Muscle of arm (tissue), 12 donors: ENCODE data around the gene SCN3B. TPM values are rescaled to one million over a fixed set of nuclear protein-coding genes. Genes with fewer than 3 reads are reported as not detected.
"Not testable (repeated sequence)": the region's sequence is repeated elsewhere in the genome, so short reads cannot be mapped to it uniquely, and the experiment has no call there.

Experiments
- DNase-seq: peaks from one replicate; pipeline ENCODE4 v3.0.0-alpha.2; 2013
- polyA plus RNA-seq, 12 donors: library from polyadenylated mRNA; unstranded; fragments of 120-200 nt; gene quantifications; one replicate each; pipeline ENCODE4 v1.2.1, GENCODE V29; 2013; ENCODE audit not compliant: insufficient read length in 12 of 12

Gene SCN3B
- polyA plus RNA-seq, 12 donors, result 14.2 to 83.9 (median 42.0) TPM

DNA sequence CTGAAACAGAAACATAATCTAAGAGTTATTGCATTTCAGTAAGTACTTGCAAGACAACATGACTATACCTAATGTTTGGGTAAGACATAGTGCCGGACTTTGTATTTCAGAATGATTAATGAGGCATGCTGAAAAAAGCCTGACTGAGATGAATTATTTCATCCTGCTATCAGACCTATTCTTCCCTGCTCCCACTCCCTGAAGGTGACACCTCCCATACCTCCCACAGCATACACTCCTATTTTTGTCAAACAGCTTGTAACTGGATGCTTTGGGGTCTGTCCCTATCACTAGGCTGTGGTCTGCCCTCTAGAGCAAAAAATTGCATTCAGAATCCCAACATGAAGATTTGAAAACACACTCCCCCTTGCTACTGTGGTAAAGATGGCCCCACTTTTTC lies 10.9 kb upstream of the SCN3B start:
- no peak for DNase-seq

DNA sequence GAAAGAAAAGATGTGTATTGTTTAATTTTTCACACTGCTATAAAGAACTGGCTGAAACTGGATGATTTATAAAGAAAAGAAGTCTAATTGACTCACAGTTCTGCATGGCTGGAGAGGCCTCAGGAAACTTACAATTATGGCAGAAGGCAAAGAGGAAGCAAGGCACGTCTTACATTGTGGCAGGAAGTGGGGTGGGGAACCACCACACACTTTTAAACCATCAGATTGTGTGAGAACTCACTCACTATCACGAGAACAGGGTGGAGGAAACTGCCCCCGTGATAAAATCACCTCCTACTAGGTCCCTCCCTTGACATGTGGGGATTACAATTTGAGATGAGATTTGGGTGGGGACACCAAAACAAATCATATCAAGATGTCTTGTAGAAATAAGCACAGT lies 5.5 kb upstream of the SCN3B start:
- DNase-seq, result not testable (repeated sequence)

DNA sequence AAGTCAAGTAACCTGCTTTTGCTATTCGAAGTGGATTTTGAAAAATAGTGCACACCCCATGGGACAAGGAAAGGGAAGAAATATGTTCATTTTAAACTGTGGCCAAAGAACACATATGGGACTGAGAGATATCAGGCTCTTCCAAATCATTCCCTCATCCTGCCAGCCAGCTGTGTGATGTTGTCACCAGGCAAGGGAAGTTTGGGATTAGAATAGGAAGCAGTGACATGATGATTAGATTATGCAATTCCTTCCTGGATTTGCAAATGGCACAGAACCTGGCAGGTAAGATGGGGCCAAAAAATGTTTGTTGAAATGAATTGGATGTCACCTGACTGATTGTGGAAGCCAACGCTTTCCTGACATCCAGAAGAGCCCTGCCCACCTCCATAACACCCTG lies 4.9 kb upstream of the SCN3B start:
- DNase-seq, result no peak

DNA sequence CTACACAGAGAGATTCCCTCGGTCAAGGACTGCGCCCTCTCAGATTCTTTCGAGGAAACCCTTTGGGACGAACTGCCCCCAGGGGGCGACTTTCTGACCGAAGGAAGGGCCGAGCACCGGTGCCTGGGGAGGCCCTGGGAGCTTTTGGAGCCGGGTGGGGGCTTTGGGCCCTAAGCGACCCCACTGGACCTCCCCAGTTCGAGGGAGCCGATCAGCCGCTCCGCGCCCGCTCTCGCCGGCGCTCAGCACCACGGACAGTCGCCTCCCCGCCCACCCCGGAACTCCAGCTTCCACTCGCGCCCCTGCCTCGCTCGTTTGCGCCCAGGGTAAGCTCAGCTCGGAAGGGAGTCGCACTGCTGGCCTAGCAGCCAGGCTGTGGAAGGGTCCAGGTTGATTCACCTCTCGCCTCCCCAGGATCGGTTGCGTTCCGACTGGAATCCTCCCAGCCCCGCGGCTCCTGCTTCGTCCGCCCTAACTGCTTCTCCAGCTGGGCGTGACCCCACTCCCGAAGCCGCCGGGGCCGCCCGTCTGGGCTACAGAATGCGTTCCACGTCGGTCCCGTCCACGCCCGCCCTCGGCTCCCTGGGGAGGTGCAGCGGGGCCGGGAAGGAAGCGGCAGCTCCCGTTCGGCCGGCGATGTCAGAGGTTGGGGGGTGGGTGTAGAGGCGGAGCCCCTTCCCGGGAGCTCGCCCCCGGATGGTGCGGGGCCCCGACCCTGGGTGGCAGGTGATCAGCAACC lies 428 bp downstream of the SCN3B start:
- peak; percentile 22 for DNase-seq

DNA sequence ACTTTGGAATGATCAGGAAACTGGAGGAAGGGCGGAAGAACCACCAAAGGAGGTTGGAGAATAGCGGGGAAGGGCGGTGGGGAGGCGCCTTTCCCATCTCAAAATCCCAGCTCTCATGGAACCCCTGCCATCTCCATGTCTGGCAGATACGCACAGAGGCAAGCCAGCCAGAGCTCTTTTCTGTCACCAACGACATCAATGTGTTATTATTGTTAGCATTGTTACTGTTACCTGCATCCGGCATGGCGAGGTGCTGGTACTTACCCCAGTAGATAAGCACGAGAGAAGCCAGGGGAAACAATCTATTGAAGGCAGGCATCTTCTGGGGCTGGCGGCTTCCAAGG lies 969 bp downstream of the SCN3B start:
- DNase-seq, result no peak

DNA sequence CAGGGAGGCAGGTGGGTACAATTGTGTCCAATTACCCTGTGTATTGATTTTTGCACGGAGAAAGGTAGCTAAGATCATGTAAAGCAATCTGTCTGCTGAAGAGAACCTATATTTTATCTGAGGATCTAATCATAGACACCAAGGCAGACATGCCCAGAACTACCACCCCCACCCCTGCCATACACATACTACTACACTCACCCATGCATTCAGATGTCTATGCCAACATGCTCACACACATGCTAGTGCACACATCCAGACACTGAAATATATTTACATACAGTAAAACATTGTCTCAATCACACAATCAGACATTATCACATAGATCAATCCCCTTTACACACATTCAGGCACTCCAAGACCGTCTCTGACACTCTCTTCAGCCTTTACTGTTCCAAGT lies 1.8 kb downstream of the SCN3B start:
- DNase-seq, result no peak

DNA sequence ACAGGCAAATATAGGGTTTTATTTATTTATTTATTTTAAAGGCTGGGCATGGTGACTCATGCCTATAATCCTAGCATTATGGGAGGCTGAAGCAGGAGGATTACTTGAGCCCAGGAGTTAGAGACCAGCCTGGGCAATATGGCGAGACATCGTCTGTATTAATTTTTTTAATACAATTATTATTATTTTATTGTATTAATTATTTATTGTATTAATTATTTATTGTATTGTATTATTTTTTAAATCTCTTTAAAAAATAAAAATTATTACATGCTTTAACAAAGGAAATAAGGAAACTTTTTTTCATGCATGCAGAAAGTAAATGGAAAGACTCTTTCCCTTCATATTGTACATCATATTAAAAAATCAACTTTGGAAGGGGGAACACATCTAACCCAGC lies 3.5 kb downstream of the SCN3B start:
- no peak for DNase-seq

DNA sequence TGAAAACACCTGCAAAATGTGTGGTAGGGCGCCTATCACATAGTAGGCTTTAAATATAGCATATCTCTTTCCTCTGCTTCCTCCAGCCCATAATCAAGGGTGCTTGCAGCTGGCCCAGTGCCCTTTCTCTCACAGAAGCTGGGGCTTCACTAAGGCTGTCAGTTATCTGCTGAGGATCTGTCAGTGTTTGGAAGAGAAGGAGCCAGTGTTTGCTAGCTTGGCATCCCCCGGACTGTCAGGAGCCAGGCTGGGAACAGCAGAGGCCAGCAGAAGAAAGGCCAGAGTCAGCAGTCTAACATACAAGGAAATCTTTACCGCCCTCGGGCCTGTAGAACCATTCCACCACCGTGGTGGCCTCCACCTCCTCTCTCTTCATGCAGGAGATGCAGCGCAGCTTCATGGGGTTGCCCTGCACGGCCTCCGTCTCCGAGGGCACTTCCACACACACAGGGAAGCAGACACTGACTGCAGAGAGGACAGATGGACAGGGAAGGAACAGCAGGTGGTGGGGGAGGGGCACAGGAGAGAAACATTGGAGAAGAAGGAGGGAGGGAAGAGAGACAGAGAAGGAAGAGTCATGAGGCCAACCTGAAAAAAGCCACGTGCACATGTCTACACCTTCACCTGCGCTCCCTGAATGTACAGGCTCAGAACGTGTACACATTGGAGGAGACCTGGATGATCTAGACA lies 9.0 kb downstream of the SCN3B start:
- no peak for DNase-seq

DNA sequence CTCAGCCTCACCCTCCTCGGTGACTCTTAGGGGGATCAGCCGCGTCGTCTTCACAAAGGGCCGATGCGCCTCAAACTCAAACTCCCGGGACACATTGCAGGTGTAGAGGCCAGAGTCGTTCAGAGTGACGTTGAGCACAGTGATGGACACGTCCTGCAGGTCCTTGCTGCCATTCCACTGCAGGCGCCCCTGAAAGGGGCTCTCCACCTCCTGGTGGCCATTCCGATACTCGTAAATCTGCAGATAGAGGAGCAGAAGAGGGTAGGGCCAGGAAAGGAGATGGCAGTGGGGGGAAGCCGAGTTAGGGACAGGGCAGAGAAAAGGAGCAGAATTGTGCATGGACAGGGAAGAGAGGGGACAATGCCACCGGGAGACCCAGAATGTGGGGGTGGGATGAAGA lies 12.0 kb downstream of the SCN3B start:
- DNase-seq, result no peak

DNA sequence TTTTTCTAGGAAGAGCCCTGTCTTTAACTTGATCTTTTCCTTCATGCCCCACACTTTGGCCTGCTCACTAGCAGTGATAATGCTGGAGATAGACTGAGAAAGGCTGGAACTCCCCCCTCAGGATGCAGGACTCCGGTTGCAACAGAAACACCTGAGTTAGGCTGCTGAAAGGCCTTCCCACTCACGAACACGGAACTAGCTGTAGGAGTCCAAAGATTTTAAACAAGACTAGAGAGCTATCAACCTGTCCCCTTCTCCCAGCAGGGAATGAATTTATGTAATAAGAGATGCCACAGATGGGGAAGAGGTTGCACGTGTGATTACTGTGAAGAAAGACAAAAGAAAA lies 13.0 kb downstream of the SCN3B start:
- no peak for DNase-seq

DNA sequence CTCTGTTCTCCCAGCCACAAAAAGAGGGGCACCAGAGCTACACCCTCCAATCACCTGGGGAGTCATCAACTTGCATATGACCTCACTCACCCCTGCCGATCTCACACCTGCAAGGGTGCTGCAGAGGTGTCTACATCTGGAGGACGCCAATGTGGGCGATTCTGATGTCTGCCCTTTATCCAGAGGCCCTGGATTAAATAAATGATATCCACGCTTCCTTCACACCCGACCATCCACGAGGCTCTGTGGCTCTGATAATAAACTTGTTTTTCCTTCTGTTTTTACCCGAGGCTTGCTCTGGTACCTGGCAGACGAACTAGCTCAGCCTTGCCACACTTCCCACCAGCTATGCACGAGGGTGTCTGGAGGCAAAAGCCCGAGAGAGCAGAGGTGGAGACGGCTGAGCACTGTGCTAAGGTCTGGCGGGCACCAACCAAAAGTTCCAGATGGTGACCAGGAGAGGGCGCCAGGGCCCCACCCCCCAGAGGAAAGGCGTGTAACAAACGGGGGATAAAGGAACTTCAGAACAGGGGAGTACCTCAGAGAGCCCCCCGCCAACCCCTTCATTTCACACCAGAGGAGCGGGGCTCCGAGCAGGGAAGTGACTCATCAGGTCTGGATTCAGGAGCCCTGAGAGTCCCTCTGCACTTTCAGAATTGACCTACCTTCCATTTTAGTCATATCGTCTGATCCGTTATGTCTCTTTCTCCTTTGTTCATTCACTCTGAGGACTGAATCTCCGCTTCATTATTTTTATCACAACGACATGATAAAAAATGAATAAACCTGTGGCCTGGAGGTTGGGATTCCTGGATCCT lies 13.5 kb downstream of the SCN3B start:
- peak; percentile 10 for DNase-seq

DNA sequence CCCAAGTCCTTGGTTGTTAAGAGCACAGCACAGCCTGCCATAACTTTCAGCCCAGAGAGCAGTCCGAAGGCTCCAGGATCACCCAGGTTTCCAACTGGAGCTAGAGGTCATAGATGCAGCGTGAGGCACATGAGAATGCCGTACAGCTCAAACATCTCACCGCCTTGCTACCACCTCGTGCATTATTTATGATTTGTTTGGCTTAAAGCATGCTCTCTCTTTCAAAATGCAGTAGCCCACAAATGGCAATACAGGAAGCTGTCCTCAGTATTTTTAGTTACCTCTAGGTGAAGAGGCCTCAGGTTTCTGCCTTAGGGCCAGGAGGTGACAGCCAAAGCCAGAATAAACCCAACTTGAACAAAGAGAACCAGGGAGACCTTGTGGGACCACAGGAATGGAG lies 14.4 kb downstream of the SCN3B start:
- DNase-seq, result no peak

DNA sequence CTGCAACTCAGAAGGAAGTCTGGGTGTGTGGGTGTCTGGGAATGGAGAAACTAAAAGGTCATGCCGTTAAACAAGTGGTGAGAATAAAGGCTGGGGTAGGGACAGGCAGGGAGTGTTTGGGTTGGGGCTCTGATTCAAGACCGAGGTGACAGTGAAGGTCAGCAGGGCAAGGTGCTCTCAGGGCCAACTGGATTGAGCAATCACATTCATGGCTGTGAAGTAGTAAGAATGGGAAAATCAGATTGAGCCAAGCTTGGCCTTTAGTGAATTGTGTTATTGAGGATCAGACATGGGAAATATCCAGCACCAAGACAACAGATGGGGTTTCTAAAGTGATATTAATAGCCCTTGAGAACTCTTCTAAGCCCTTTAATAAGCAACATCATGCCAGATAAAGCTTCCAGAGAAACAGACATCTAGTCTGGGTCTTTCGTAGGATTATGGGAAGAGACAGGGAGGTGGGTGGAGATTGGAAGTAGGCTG lies 24.3 kb downstream of the SCN3B start:
- no peak for DNase-seq

DNA sequence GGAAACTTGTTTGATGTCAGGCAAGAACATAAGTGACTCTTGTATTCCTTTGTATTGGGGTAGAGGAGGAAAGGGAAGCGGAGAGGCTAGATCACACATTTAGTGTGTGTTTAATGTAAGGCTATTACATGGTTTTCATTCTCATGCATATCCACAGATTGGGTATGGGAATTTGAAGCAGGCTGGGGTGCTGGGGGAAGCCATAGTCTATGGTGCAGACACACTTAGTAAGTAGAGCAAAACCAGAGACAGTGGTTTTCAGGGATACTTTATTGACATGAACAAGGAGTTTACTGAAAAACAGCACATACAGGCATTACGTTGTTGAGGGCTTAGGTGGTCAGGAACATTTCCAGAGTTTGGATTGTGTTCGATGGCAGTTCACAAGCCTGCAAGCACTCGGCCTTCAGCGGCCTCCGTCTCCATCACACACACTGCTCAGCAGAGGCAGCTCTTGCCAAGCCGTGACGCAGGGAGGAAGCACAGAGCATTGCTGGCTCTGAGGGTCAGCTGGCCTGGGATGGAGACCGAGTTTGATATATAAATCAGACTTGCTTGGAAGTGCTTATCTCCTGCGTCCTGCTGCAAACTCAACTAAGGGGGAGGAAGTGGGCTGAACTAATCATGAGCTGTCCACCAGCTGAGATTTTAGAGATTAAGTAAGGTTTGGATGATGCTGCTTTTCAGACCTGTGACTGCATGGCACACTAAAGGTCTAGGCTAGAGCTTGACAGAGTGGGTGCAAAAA lies 25.3 kb downstream of the SCN3B start:
- DNase-seq, result peak; percentile 17

DNA sequence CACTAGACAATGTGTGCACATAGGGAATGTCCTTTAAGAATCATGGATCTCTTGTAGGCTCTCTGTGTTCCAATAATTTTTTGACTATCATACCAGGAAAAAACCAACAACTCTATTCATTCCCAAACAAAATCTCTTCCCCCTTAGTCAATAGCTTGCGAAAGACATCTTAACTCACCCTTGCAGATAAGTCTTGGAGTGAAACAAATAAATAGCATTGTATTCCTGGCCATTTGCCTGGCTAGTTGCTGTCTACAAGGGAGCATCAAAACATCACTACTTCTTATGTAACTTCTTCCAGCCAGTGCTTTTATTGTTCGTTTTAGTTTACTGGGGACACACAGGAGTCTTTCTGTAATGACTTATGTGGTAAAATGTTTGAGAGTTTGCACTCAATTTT lies 29.4 kb downstream of the SCN3B start:
- DNase-seq, result no peak

DNA sequence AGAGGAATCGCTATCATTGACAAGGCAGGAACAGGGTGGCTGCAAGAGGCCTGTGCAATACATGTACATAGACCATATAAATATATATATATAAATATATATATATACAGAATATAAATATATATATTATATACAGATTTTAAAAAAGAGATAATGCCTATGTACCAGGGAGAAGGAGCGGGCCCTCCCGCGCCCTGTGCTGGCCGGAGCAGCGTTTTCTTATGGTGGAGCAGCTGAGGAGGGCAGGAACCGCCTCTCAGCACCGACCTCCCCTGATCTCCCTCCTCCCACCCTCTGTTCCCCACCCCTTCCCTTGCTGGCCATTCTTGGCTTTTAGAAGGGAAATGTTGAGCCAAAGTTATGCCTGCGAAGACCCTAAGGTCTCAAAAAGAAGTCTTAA lies 31.8 kb downstream of the SCN3B start:
- no peak for DNase-seq

DNA sequence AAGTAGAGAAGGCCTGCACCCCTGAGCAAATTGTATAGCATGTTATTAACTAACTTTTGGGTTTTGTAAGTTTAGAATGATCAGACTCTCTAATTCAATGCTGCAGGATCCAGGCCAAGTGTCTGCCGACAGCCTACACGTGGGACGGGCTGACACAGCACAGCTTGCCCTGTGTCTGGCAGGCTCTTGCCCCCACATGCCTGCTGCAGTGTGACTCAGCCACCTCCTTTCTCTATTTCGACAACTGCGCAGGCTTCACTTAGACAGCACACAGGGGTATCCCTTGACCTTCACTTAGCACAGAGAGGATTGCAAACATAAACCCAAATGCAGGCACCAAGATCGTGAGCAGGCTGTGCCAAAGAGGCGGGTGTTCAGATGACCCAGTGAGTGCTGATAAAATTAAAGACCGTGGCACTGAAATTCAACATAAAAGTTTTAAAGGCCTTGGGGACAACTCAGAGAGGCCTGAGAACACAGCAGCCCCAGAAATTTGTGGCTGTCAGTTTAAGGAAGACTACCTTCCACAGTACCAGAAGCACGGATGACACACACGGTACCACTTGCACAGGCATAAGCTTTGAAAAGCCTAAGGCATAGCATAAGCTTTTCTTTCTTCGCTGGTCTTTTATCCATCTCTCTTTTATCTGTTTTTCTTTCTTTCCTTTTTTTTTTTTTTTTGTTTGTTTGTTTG lies 37.8 kb downstream of the SCN3B start:
- DNase-seq, result no peak

DNA sequence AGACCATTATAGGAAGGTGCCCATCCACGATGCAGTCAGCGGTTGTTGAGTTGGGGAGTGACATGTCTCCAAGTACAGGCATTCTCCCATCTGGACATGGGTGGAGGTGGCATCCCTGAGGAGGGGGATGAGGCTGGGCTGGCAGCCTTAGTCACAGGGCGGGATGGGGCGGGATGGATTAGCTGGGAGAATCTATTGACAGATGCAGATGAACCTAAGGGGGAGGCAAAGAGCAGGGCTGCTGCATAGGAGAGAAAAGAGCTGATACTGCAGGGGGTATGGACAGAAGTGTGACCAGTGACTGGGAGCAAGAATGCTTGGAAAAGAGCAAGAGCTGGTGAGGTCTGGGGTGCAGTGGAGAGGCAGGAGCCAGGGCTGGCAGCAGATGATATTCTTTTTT lies 42.7 kb downstream of the SCN3B start:
- no peak for DNase-seq

DNA sequence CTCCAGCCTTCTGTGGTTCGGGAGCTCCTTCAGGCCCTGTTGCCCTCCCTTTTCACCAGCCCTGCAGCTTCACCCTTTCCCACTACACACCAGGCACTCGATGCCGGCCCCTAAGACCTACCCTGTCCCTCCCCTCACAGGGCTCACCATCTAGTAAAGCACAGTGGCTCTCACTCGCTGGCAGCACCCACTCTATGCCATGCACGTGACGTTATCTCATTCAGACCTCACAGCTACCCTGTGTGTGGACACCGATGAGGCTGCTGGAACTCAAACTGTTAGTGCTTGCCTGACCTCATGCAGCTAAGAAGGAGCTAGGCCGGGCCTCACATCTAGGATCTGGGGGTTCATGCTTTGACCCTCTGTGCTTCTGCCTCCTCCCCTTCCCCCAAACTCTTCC lies 45.5 kb downstream of the SCN3B start:
- no peak for DNase-seq

DNA sequence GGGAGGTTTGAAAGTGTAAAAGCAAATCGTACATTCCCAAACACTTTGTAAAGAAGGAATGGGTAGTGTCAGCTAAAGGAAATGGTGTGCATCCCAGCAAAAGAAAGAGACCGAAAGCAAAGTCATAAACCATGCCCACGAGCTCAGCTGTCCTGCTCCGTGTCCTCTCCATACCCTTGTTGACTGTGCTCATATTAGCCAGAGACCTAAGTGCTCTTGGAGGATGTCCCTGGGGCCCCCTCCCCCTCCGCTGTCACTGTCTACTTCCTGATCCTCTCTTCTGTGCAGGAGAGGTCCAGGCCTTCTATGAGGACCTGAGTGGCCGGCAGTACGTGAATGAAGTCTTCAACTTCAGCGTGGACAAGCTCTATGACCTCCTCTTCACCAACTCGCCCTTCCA lies 46.1 kb downstream of the SCN3B start:
- no peak for DNase-seq

DNA sequence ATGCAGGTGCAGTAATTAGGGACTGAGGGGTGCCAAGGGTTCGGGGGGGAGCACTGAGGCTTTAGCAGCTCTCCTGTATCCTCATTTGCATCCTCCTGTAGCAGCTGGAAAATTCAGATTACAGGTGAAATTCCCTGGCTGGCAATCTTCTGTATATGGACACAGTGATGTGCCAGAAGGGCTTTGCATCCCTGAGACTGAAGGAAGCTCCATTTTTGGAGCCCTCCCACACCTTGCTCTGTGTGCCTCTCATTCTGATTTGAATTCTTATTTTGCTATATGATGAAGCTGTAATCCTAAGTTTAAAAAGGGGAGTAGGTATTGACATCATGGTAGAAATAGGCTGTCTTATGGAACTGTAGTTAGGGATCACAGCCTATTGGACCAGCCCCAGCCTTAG lies 46.6 kb downstream of the SCN3B start:
- DNase-seq, result no peak

DNA sequence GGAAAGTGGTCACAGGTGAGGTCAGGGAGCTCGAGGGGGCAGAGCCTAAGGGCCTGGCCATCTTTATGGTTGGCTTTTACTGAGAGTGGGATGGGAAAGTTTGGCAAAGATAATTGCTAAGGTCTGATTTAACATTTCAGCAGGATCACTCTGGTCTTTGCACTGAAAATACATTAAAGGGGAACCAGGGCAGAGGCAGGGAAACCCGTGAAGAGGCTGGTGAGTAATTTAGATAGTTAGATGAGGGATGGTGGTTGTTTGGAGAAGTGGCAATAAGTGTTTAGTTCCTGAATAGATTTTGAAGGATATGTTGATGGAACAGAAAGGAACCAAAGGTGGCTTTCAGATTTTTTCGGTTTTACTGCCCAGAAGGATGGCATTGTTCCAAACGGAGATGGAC lies 50.8 kb downstream of the SCN3B start:
- no peak for DNase-seq
